ENCODE measurements around the gene CCR5AS.

Gene CCR5AS

GRCh38 chr3:46369151-46369550, 37.7 kb downstream of the CCR5AS start:
- Histone ChIP-seq H3K27ac (ENCODE audit: insufficient read depth, low read length) (no peak overlapping the region), H3K4me1 (ENCODE audit: control insufficient read depth, extremely low read depth, insufficient read depth, low read length) (no peaks in the 10 kb centered on the region), H3K79me2 (ENCODE audit: control insufficient read depth, insufficient read depth, low read length) (no peaks in the 10 kb centered on the region), H3K4me2 (ENCODE audit: extremely low read depth, insufficient read depth, low read length) (no peak overlapping the region), H3K9ac (ENCODE audit: insufficient read depth, low read length) (no peak overlapping the region), H3K4me3 (replicated peaks in 1 of 4; ENCODE audit: control extremely low read depth in 1 of 4, insufficient read depth in 1 of 4, low read depth in 3 of 4, low read length in 4 of 4) (no peak overlapping the region), H2AFZ (ENCODE audit: low read length) (no peak overlapping the region), H3K9me3 (ENCODE audit: control insufficient read depth, insufficient read depth, low read depth, low read length) (no peaks in the 10 kb centered on the region), H3K27me3 (ENCODE audit: control insufficient read depth, insufficient read depth, low read length) (peaks cover 10% of the 10 kb centered on the region), H3K36me3 (ENCODE audit: control insufficient read depth, insufficient read depth, low read length) (no peaks in the 10 kb centered on the region), H4K20me1 (ENCODE audit: control insufficient read depth, extremely low read depth, insufficient read depth, low read length) (no peaks in the 10 kb centered on the region)
- no peak for DNase-seq (ENCODE audit: low read depth in 2 of 2)
- TF ChIP-seq EZH2 (IDR thresholded peaks at IDR 0.05; ENCODE audit: low read length, missing control alignments) (no peak), CTCF (conservative IDR thresholded peaks at IDR 0.05 in 1 of 2, IDR thresholded peaks at IDR 0.05 in 1 of 2; ENCODE audit: low read depth in 1 of 2, low read length in 2 of 2) (no peak)

GRCh38 chr3:46368569-46368968, 38.3 kb downstream of the CCR5AS start:
- DNase-seq (ENCODE audit: low read depth in 2 of 2) = no peak
- Histone ChIP-seq H3K36me3 (ENCODE audit: control insufficient read depth, insufficient read depth, low read length) (no peaks in the 10 kb centered on the region), H3K9ac (ENCODE audit: insufficient read depth, low read length) (no peak overlapping the region), H3K27ac (ENCODE audit: insufficient read depth, low read length) (no peak overlapping the region), H3K9me3 (ENCODE audit: control insufficient read depth, insufficient read depth, low read depth, low read length) (no peaks in the 10 kb centered on the region), H3K4me2 (ENCODE audit: extremely low read depth, insufficient read depth, low read length) (no peak overlapping the region), H3K27me3 (ENCODE audit: control insufficient read depth, insufficient read depth, low read length) (peaks cover 8% of the 10 kb centered on the region), H3K79me2 (ENCODE audit: control insufficient read depth, insufficient read depth, low read length) (no peaks in the 10 kb centered on the region), H4K20me1 (ENCODE audit: control insufficient read depth, extremely low read depth, insufficient read depth, low read length) (no peaks in the 10 kb centered on the region), H3K4me3 (replicated peaks in 1 of 4; ENCODE audit: control extremely low read depth in 1 of 4, insufficient read depth in 1 of 4, low read depth in 3 of 4, low read length in 4 of 4) (no peak overlapping the region), H3K4me1 (ENCODE audit: control insufficient read depth, extremely low read depth, insufficient read depth, low read length) (no peaks in the 10 kb centered on the region), H2AFZ (ENCODE audit: low read length) (no peak overlapping the region)
- TF ChIP-seq CTCF (conservative IDR thresholded peaks at IDR 0.05 in 1 of 2, IDR thresholded peaks at IDR 0.05 in 1 of 2; ENCODE audit: low read depth in 1 of 2, low read length in 2 of 2) (no peak), EZH2 (IDR thresholded peaks at IDR 0.05; ENCODE audit: low read length, missing control alignments) (no peak)

GRCh38 chr3:46367811-46368210, 39.1 kb downstream of the CCR5AS start:
- Histone ChIP-seq H3K27me3 (ENCODE audit: control insufficient read depth, insufficient read depth, low read length) (peaks cover 7% of the 10 kb centered on the region), H4K20me1 (ENCODE audit: control insufficient read depth, extremely low read depth, insufficient read depth, low read length) (no peaks in the 10 kb centered on the region), H2AFZ (ENCODE audit: low read length) (no peak overlapping the region), H3K4me1 (ENCODE audit: control insufficient read depth, extremely low read depth, insufficient read depth, low read length) (no peaks in the 10 kb centered on the region), H3K4me3 (replicated peaks in 1 of 4; ENCODE audit: control extremely low read depth in 1 of 4, insufficient read depth in 1 of 4, low read depth in 3 of 4, low read length in 4 of 4) (no peak overlapping the region), H3K27ac (ENCODE audit: insufficient read depth, low read length) (no peak overlapping the region), H3K9ac (ENCODE audit: insufficient read depth, low read length) (no peak overlapping the region), H3K36me3 (ENCODE audit: control insufficient read depth, insufficient read depth, low read length) (no peaks in the 10 kb centered on the region), H3K4me2 (ENCODE audit: extremely low read depth, insufficient read depth, low read length) (no peak overlapping the region), H3K9me3 (ENCODE audit: control insufficient read depth, insufficient read depth, low read depth, low read length) (no peaks in the 10 kb centered on the region), H3K79me2 (ENCODE audit: control insufficient read depth, insufficient read depth, low read length) (no peaks in the 10 kb centered on the region)
- TF ChIP-seq CTCF (conservative IDR thresholded peaks at IDR 0.05 in 1 of 2, IDR thresholded peaks at IDR 0.05 in 1 of 2; ENCODE audit: low read depth in 1 of 2, low read length in 2 of 2) = no peak
- TF ChIP-seq EZH2 (IDR thresholded peaks at IDR 0.05; ENCODE audit: low read length, missing control alignments) = no peak
- no peak for DNase-seq (ENCODE audit: low read depth in 2 of 2)
